ENCODE measurements around the gene TM4SF18. TPM values are rescaled to one million over a fixed set of nuclear protein-coding genes. Genes with fewer than 3 reads are reported as not detected.

Gene TM4SF18
- total RNA-seq, 1 donor from 2014 or later = 11.6 TPM

DNA sequence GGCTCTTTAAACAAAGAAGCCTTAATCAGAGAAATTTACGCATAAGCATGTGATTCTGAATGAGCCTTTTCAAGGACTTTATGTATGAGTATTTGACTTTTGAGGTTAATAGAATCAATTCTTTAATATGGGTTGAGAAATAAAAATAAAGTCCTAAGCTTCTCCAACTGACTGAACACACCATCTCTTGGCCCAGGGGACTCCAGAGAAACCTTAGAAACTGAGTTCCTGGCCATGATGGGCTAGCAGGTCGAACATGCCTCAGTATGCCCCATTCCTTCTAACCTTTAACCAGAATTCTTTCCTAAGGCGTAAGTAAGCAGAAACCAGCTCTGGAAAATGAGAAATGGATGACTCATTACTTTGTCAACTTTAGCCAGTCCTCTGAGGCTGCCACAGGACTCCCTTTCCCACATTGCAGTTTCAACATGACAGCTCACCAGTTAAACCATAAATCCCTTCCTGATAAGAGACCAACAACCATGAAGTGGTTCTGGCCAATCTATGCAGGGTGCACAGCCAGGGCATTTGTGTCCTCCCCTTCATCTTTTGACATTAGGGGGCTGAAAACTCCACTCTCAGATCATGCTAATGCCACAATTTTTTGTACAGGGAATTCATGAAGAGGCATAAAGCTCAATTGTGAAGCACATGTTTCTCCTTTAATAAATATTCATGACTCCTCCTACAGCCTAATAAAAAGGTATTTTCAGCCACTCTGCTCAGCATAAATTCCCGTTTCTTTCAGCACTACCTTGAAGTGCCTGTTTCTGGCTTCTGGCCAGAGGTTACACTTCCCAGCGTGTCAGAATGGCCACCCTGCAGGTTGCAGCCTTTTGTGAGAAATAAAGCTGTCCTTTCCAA lies 33.3 kb downstream of the TM4SF18 start:
- intact Hi-C loops (cut with micrococcal nuclease) = no loop called here
- DNase-seq (no peak), ATAC-seq (peak; percentile 72)

GRCh38 chr3:149296972-149297371 lies 36.5 kb downstream of the TM4SF18 start:
- DNase-seq = no peak
- intact Hi-C loops (cut with micrococcal nuclease) = no loop called here
- ATAC-seq = no peak

GRCh38 chr3:149292666-149293065 lies 40.8 kb downstream of the TM4SF18 start:
- DNase-seq = no peak
- intact Hi-C loops (cut with micrococcal nuclease) = no loop called here
- no peak for ATAC-seq

DNA sequence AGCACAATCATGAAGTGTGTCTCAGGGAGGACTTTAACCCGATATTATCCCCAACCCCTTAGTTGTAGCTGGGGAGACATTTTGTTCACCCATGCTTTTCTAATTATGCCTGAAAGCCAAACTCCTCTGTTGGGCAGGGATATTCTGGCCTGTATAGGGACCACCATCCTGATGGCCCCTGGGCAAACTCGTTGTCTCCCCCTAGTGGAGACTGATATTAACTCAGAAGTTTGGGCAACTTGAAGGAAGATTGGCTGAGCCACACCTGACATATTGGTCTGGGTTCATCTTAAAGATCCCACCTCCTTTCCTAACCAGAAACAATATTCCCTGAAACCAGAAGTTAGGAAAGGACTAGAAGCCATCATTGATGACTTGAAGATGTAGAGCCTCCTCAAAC lies 42.3 kb downstream of the TM4SF18 start:
- DNase-seq = no peak
- intact Hi-C loops (cut with micrococcal nuclease) = no loop called here
- no peak for ATAC-seq

- ATAC-seq (no peak), DNase-seq (no peak)
- intact Hi-C loops (cut with micrococcal nuclease) = no loop called here
Observed at GRCh38 chr3:149288655-149289054, 44.8 kb downstream of the TM4SF18 start.

- no peak for DNase-seq
- intact Hi-C loops (cut with micrococcal nuclease) = no loop called here
- no peak for ATAC-seq
Observed at GRCh38 chr3:149284034-149284433, 49.4 kb downstream of the TM4SF18 start.

DNA sequence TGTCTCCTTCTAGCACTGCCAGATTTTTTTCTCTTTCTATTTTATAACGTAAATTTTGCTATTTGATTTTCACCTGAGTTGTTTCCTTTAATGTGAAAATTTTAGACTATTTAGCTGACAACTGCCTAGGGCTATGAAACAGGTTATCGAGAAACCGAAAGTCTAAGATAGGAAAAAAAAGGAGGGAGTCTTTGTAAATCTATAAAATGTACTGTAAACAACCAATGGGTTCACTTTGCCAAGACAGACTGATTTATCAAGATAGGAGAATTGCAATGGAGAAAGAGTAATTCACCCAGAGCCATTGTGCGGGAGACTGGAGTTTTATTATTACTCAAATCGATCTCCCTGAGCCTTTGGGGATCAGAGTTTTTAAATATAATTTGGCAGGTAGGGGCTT lies 50.0 kb downstream of the TM4SF18 start:
- DNase-seq (no peak), ATAC-seq (no peak)
- intact Hi-C loops (cut with micrococcal nuclease) = no loop called here

GRCh38 chr3:149282836-149283235 lies 50.6 kb downstream of the TM4SF18 start:
- DNase-seq (no peak), ATAC-seq (no peak)
- intact Hi-C loops (cut with micrococcal nuclease) = no loop called here

DNA sequence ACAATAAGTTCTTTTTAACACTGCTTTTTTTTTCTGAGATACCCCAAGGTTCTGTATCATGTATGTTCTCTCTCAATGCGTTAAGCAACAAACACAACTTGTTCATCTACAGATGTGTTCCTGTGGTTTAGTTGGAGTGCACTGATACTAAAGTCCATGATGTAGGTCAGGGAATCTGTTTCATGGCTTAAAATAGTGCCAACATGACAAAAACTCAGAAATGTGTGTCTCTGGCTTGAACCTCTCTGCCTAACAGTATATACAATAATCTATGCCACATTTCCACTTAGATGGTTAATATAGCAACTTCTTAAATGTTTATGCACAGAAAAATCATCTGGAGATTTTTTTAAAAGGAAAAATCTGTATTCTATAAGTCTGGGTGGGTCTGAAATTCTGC lies 51.1 kb downstream of the TM4SF18 start:
- DNase-seq = no peak
- intact Hi-C loops (cut with micrococcal nuclease) = no loop called here
- no peak for ATAC-seq

- no peak for ATAC-seq
- intact Hi-C loops (cut with micrococcal nuclease) = no loop called here
Observed at GRCh38 chr3:149280671-149281349, 52.6 kb downstream of the TM4SF18 start.

GRCh38 chr3:149278911-149279310 lies 54.5 kb downstream of the TM4SF18 start:
- intact Hi-C loops (cut with micrococcal nuclease) = no loop called here
- no peak for DNase-seq
- no peak for ATAC-seq

More at GRCh38 chr3:149280671-149281349, 52.6 kb downstream of the TM4SF18 start:
- DNase-seq = no peak

GRCh38 chr3:149277331-149277813 lies 56.1 kb downstream of the TM4SF18 start:
- intact Hi-C loops (cut with micrococcal nuclease) = no loop called here
- DNase-seq = no peak
- ATAC-seq = no peak

- intact Hi-C loops (cut with micrococcal nuclease) = no loop called here
- DNase-seq = no peak
Observed at GRCh38 chr3:149276619-149277018, 56.8 kb downstream of the TM4SF18 start.

DNA sequence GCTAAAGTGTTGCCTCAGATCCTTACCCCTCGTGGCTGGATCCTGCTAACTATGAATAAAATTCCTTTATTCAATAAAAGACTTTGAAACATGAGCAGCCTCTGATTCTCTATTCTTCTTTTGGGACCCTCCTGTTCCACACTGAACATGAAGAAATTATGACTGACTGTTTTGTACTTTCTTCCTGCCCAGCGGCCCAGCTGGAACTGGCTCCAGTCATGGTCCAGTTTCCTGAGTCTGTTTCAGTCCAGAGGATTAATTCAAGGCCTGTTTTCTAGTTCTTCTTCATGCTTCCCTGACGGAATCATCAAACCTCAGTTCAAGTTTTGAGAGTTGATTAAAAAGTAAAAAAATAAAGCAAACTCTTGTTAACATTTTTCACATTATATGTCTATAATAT lies 59.2 kb downstream of the TM4SF18 start:
- DNase-seq = no peak
- intact Hi-C loops (cut with micrococcal nuclease) = loop anchor here (5.0 kb wide), 1 partner anchor 322 kb away; no protein-coding TSS in a partner anchor
- peak; percentile 67 for ATAC-seq

More at GRCh38 chr3:149276619-149277018, 56.8 kb downstream of the TM4SF18 start:
- ATAC-seq = no peak

DNA sequence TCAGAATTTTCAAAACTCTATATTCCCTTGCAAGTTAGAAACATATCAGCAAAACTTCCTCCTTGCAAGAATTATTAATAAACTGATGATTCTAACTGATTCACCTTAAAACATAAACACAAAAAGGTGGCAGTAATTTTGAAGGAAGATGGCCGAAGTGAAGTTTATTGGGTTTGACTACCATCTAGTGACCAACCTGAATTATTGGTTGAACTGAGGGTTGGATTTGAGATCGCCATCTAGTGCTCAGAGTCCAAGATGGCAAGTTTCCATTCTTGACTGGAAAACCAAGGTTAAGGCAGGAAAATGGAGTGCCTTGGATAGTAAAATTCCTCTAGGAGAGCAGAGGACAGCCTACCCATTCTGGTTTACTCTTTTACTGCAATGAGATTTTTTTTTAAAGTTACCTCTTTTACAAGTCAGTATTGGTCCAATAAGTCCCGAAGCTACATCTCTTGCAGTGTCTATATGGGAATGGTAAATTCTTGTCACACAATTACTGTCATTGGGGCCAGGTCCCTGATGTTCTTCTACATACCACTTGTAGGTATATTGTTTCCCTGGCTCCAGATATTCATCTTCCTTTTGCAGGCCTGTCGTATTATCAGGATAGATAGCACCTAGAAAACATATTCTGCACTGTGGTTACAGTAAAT lies 60.2 kb downstream of the TM4SF18 start:
- DNase-seq (no peak), ATAC-seq (peak; percentile 90)
- intact Hi-C loops (cut with micrococcal nuclease) = loop anchor here (2.0 to 5.0 kb wide), 2 partner anchors 152 to 321 kb away; no protein-coding TSS in a partner anchor

GRCh38 chr3:149271669-149272068 lies 61.8 kb downstream of the TM4SF18 start:
- no peak for ATAC-seq
- DNase-seq = no peak
- intact Hi-C loops (cut with micrococcal nuclease) = loop anchor here (2.0 to 5.0 kb wide), 2 partner anchors 151 to 319 kb away; no protein-coding TSS in a partner anchor

GRCh38 chr3:149270180-149270579 lies 63.3 kb downstream of the TM4SF18 start:
- intact Hi-C loops (cut with micrococcal nuclease) = loop anchor here (5.0 kb wide), 1 partner anchor 318 kb away; no protein-coding TSS in a partner anchor
- DNase-seq = no peak
- no peak for ATAC-seq

DNA sequence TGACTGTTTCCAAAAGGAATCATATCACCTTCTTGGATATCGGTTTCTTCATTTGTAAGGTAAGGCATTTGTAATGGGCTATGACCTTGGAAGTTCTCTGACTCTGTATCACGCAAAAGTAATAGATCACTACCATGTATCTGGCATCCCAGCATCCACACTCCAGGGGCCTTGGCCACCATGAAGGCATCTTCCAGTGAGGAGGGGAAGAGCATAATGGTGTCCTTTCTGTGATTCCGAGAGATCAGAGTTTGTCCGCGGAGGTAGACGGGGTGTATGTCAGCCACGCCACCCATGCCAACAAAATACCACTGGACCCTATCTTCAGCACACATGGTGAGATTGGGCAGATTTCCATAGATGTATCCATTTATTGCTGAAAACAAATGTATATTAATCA lies 63.7 kb downstream of the TM4SF18 start:
- intact Hi-C loops (cut with micrococcal nuclease) = loop anchor here (5.0 kb wide), 1 partner anchor 317 kb away; no protein-coding TSS in a partner anchor
- DNase-seq (no peak), ATAC-seq (no peak)

Data from left ventricle myocardium superior (tissue), 1 donor.